NB4 (cell line): ENCODE data around the gene CSN2.

ENCODE experiments used
- DNase-seq: peaks from one replicate; pipeline ENCODE4 v3.0.0; 2010; ENCODE audit warnings: low read depth
- H3K4me3 ChIP-seq: one replicate; pipeline ENCODE4 v1.5.1; 2011; ENCODE audit warnings: mild to moderate bottlenecking, low read depth, low read length, moderate library complexity
- CTCF ChIP-seq: IDR thresholded peaks from one replicate; pipeline ENCODE4 v1.5.1; 2012; ENCODE audit warnings: low read depth, low read length
- MAX ChIP-seq: IDR thresholded peaks from 2 replicates; pipeline ENCODE4 v1.6.1; 2011; ENCODE audit warnings: low read depth, low read length
- MYC ChIP-seq: IDR thresholded peaks from 2 replicates; pipeline ENCODE4 v1.6.1; 2011; ENCODE audit warnings: low read depth, low read length
- POLR2A ChIP-seq: IDR thresholded peaks from 2 replicates; pipeline ENCODE4 v1.6.1; 2011; ENCODE audit warnings: mild to moderate bottlenecking; ENCODE audit not compliant: insufficient read length; ENCODE audit errors: extremely low read depth

Gene CSN2

DNA sequence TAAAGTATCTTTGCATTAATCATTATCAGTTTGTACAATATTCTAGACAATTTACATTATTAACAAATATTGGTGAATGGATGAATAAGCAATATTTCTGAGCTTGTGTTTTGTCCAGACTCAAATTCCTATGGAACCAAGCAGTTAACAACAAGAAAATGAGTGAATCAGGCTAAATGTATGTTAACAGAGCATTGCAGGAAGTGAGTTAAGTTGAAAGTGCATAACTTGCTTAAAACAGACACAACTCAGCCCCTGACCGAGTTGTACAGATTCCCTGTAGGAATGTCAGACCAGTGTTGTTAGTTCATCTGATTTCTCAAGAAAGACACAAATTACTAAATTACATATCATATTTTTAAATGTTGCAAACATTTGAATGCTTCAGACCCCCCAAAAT, 58.4 kb downstream of the CSN2 start:
- H3K4me3 ChIP-seq, result no peak overlapping the region
- no peak for TF ChIP-seq MAX
- TF ChIP-seq CTCF, result no peak
- TF ChIP-seq MYC, result no peak
- no peak for TF ChIP-seq POLR2A
- DNase-seq, result no peak
